Tibial nerve (tissue), 4 donors: Measurements from ENCODE around the gene EXT2. TPM values are rescaled to one million over a fixed set of nuclear protein-coding genes. Genes with fewer than 3 reads are reported as not detected.
A peak's percentile ranks its signal among the peaks of the same experiment; 100 is the strongest.

Source experiments
- DNase-seq, 2 donors: peaks; one replicate each; pipeline ENCODE4 v3.0.0-alpha.2; 2019; ENCODE audit warnings: low spot score in 2 of 2
- H3K27ac ChIP-seq, 4 donors: fragments of 200-600 bp; sonication (generic) in 3 of 4; one replicate each; pipeline ENCODE4 v1.5.1; 2017 to 2019; ENCODE audit warnings: mild to moderate bottlenecking in 1 of 4
- H3K27me3 ChIP-seq, 2 donors: fragments of 200-600 bp; sonication (generic) in 1 of 2; one replicate each; pipeline versions ENCODE4 v1.5.1 to v1.6.0; 2017 to 2019
- H3K36me3 ChIP-seq, 3 donors: fragments of 200-600 bp; sonication (generic); one replicate each; pipeline ENCODE4 v1.5.1; 2018 to 2019
- H3K4me1 ChIP-seq, 4 donors: fragments of 200-600 bp; sonication (generic) in 3 of 4; one replicate each; pipeline ENCODE4 v1.5.1; 2017 to 2019
- H3K4me3 ChIP-seq, 4 donors: fragments of 200-600 bp; sonication (generic) in 3 of 4; one replicate each; pipeline ENCODE4 v1.5.1; 2017 to 2019; ENCODE audit warnings: mild to moderate bottlenecking in 1 of 4, moderate library complexity in 1 of 4
- H3K9me3 ChIP-seq, 4 donors: fragments of 200-600 bp; sonication (generic) in 3 of 4; one replicate each; pipeline ENCODE4 v1.5.1; 2017 to 2019
- CTCF ChIP-seq, 5 experiments: fragments of 200-600 bp in 3 of 5; fragments of 450-650 bp in 2 of 5; sonication (generic) in 3 of 5; IDR thresholded peaks; one replicate each; pipeline ENCODE4 v1.5.1; 2016 to 2019; ENCODE audit warnings: antibody characterized with exemption in 5 of 5, mild to moderate bottlenecking in 3 of 5, moderate library complexity in 2 of 5
- EP300 ChIP-seq, 2 donors: sonication (generic); formaldehyde crosslinking; IDR thresholded peaks; one replicate each; pipeline ENCODE4 v1.6.1; 2017; ENCODE audit warnings: antibody characterized with exemption in 2 of 2, mild to moderate bottlenecking in 1 of 2
- POLR2A ChIP-seq, 2 donors: fragments of 450-650 bp; IDR thresholded peaks; one replicate each; pipeline ENCODE4 v1.6.1; 2017; ENCODE audit warnings: antibody characterized with exemption in 2 of 2, mild to moderate bottlenecking in 2 of 2, moderate library complexity in 2 of 2
- WGBS, 2 donors: methylation state at CpG; one replicate each; pipeline ENCODE4 v1.1.5; 2018; 5-methylcytosine and 5-hydroxymethylcytosine counted together
- total RNA-seq, 4 donors: library from RNA; depleted of rRNA; stranded (reverse); fragments of >200 nt; gene quantifications; one replicate each; pipeline ENCODE4 v1.1.0, GENCODE V29; 2016

EXT2 gene
- total RNA-seq, 4 donors from 2014 or later, result 69.3 to 80.0 (median 73.1) TPM

- H3K4me3 ChIP-seq, result no peak overlapping the region
- H3K9me3 ChIP-seq, result no peaks in the 10 kb centered on the region
- no peaks in the 10 kb centered on the region for H3K27me3 ChIP-seq
- DNase-seq, result no peak
- H3K27ac ChIP-seq, result no peak overlapping the region
- no peak for TF ChIP-seq EP300 (IDR thresholded peaks at IDR 0.05)
- no peak for TF ChIP-seq CTCF (IDR thresholded peaks at IDR 0.05)
- no peak for TF ChIP-seq POLR2A (IDR thresholded peaks at IDR 0.05)
- peaks cover 0 to 26% (median 0%) of the 10 kb centered on the region in 3 donors for H3K36me3 ChIP-seq
- H3K4me1 ChIP-seq, result peaks cover 0 to 69% (median 8%) of the 10 kb centered on the region in 4 donors
- 78 to 80% methylated on average over 8 of the region's 8 CpGs for WGBS, 2 donors
These were observed 149.3 kb downstream of the EXT2 start for GRCh38 chr11:44244639-44245310.

- Histone ChIP-seq H3K4me3 (no peak overlapping the region), H3K27me3 (no peaks in the 10 kb centered on the region), H3K9me3 (no peaks in the 10 kb centered on the region), H3K36me3 (peaks cover 0 to 30% (median 0%) of the 10 kb centered on the region in 3 donors), H3K27ac (peak overlapping the region in 1 of 4 donors; percentile 6), H3K4me1 (peaks cover 0 to 65% (median 8%) of the 10 kb centered on the region in 4 donors)
- no peak for TF ChIP-seq EP300 (IDR thresholded peaks at IDR 0.05)
- no peak for TF ChIP-seq CTCF (IDR thresholded peaks at IDR 0.05)
- no peak for TF ChIP-seq POLR2A (IDR thresholded peaks at IDR 0.05)
- WGBS, 2 donors, result 28 to 39% methylated on average over 4 of the region's 4 CpGs
- DNase-seq, result no peak
These were observed 151.2 kb downstream of the EXT2 start for GRCh38 chr11:44246726-44247125.

- no peak for DNase-seq
- H3K4me3 ChIP-seq, result no peak overlapping the region
- H3K36me3 ChIP-seq, result peaks cover 0 to 30% (median 0%) of the 10 kb centered on the region in 3 donors
- peaks cover 0 to 57% (median 7%) of the 10 kb centered on the region in 4 donors for H3K4me1 ChIP-seq
- peaks cover 0 to 7% (median 0%) of the 10 kb centered on the region in 4 donors for H3K9me3 ChIP-seq
- 61 to 77% methylated on average over 6 of the region's 6 CpGs for WGBS, 2 donors
- TF ChIP-seq POLR2A (IDR thresholded peaks at IDR 0.05) (no peak), EP300 (IDR thresholded peaks at IDR 0.05) (no peak), CTCF (IDR thresholded peaks at IDR 0.05) (no peak)
- no peaks in the 10 kb centered on the region for H3K27me3 ChIP-seq
- H3K27ac ChIP-seq, result no peak overlapping the region
These were observed 152.0 kb downstream of the EXT2 start for GRCh38 chr11:44247508-44247907.

- H3K4me1 ChIP-seq, result peaks cover 0 to 51% (median 5%) of the 10 kb centered on the region in 4 donors
- H3K9me3 ChIP-seq, result peaks cover 0 to 13% (median 4%) of the 10 kb centered on the region in 4 donors
- DNase-seq, result no peak
- no peak overlapping the region for H3K4me3 ChIP-seq
- TF ChIP-seq CTCF (IDR thresholded peaks at IDR 0.05) (no peak), POLR2A (IDR thresholded peaks at IDR 0.05) (no peak), EP300 (IDR thresholded peaks at IDR 0.05) (no peak)
- WGBS, 2 donors, result 75 to 81% methylated on average over 2 of the region's 2 CpGs
- peaks cover 0 to 30% (median 0%) of the 10 kb centered on the region in 3 donors for H3K36me3 ChIP-seq
- H3K27ac ChIP-seq, result no peak overlapping the region
- no peaks in the 10 kb centered on the region for H3K27me3 ChIP-seq
These were observed 152.6 kb downstream of the EXT2 start for GRCh38 chr11:44248109-44248508.

- H3K4me3 ChIP-seq, result no peak overlapping the region
- TF ChIP-seq CTCF (IDR thresholded peaks at IDR 0.05) (no peak), POLR2A (IDR thresholded peaks at IDR 0.05) (no peak), EP300 (IDR thresholded peaks at IDR 0.05) (no peak)
- 85 to 93% methylated on average over 6 of the region's 6 CpGs for WGBS, 2 donors
- H3K36me3 ChIP-seq, result peaks cover 0 to 14% (median 0%) of the 10 kb centered on the region in 3 donors
- peaks cover 0 to 20% (median 8%) of the 10 kb centered on the region in 4 donors for H3K9me3 ChIP-seq
- peaks cover 0 to 28% (median 2%) of the 10 kb centered on the region in 4 donors for H3K4me1 ChIP-seq
- no peak for DNase-seq
- no peak overlapping the region for H3K27ac ChIP-seq
- H3K27me3 ChIP-seq, result no peaks in the 10 kb centered on the region
These were observed 154.9 kb downstream of the EXT2 start for GRCh38 chr11:44250421-44250820.
